Spleen (tissue), 11 donors: ENCODE data around the gene MYO1G. TPM values are rescaled to one million over a fixed set of nuclear protein-coding genes. Genes with fewer than 3 reads are reported as not detected.

ENCODE experiments used
- DNase-seq: peaks from one replicate; pipeline ENCODE4 v3.0.0-alpha.2; 2020
- H3K27ac ChIP-seq, 8 donors: fragments of 200-600 bp; sonication (generic) in 7 of 8; 1 replicate in 4 of 8; 2 replicates in 4 of 8; pipeline versions ENCODE4 v1.5.0 to v1.8.0; 2016 to 2021; ENCODE audit warnings: inconsistent platforms in 4 of 8, mild to moderate bottlenecking in 4 of 8, moderate library complexity in 1 of 8
- H3K27me3 ChIP-seq, 7 donors: fragments of 200-600 bp; sonication (generic) in 6 of 7; replicated peaks in 1 of 7; 1 replicate in 4 of 7; 2 replicates in 3 of 7; pipeline versions ENCODE4 v1.5.0 to v1.8.0; 2016 to 2021; ENCODE audit warnings: inconsistent platforms in 3 of 7, mild to moderate bottlenecking in 1 of 7
- H3K36me3 ChIP-seq, 6 donors: fragments of 200-600 bp; sonication (generic) in 5 of 6; 1 replicate in 4 of 6; 2 replicates in 2 of 6; pipeline versions ENCODE4 v1.5.0 to v1.8.0; 2016 to 2021; ENCODE audit warnings: inconsistent platforms in 2 of 6
- H3K4me1 ChIP-seq, 6 donors: fragments of 200-600 bp; sonication (generic) in 5 of 6; 1 replicate in 3 of 6; 2 replicates in 3 of 6; pipeline versions ENCODE4 v1.5.0 to v1.8.0; 2016 to 2021; ENCODE audit warnings: inconsistent platforms in 3 of 6
- H3K4me3 ChIP-seq, 8 donors: fragments of 200-600 bp; sonication (generic) in 7 of 8; 1 replicate in 4 of 8; 2 replicates in 4 of 8; pipeline versions ENCODE4 v1.5.0 to v1.8.0; 2016 to 2021; ENCODE audit warnings: inconsistent platforms in 4 of 8, mild to moderate bottlenecking in 4 of 8, moderate library complexity in 2 of 8
- H3K9me3 ChIP-seq, 8 donors: fragments of 200-600 bp; sonication (generic) in 7 of 8; 1 replicate in 4 of 8; 2 replicates in 4 of 8; pipeline versions ENCODE4 v1.5.0 to v1.8.0; 2016 to 2021; ENCODE audit warnings: inconsistent platforms in 4 of 8
- POLR2A ChIP-seq, 3 donors: fragments of 450-650 bp; IDR thresholded peaks; one replicate each; pipeline ENCODE4 v1.5.1; 2017; ENCODE audit warnings: antibody characterized with exemption in 3 of 3, mild to moderate bottlenecking in 1 of 3
- POLR2AphosphoS5 ChIP-seq, 3 donors: sonication (generic); formaldehyde crosslinking; IDR thresholded peaks; one replicate each; pipeline ENCODE4 v1.5.1; 2017; ENCODE audit warnings: antibody characterized with exemption in 3 of 3
- WGBS, 5 donors: extraction: QIAGEN DNeasy Blood & Tissue Kit in 3 of 5; methylation state at CpG; one replicate each; pipeline versions ENCODE4 v1.1.5 to v1.1.7; 2013 to 2018; 5-methylcytosine and 5-hydroxymethylcytosine counted together
- intact Hi-C: fragments of 100-400 bp; cut with DNase I; formaldehyde crosslinking; loops from one replicate; pipeline ENCODE4 v1.15.0; 2023; ENCODE audit warnings: low total_unique reads
- polyA plus RNA-seq, 3 donors: library from polyadenylated mRNA; stranded (reverse); fragments of 200-250 nt; gene quantifications; one replicate each; pipeline ENCODE4 v1.2.1, GENCODE V29; 2013
- total RNA-seq, 7 donors: library from RNA; depleted of rRNA in 3 of 7; stranded (reverse); fragments of >200 nt in 3 of 7; fragmentation: NEBNext Ultra II Directional in 4 of 7; extraction: Animal tissue kit (Norgen Biotek cat#: 25700) in 4 of 7; gene quantifications; one replicate each; pipeline versions ENCODE4 v1.1.0 to v1.2.1, GENCODE V29; 2016 to 2021
- TF ChIP-seq, protein P1 (sequence below), 11 experiments: fragments of 200-600 bp in 7 of 11; fragments of 450-650 bp in 4 of 11; sonication (generic) in 4 of 11; IDR thresholded peaks in 8 of 11; conservative IDR thresholded peaks in 3 of 11; 1 replicate in 7 of 11; 2 replicates in 4 of 11; pipeline versions ENCODE4 v1.4.0 to v1.8.0; 2016 to 2021; ENCODE audit warnings: antibody characterized with exemption in 11 of 11, inconsistent platforms in 4 of 11, mild to moderate bottlenecking in 1 of 11
- donor health status: healthy with polysubstance abuse.
- donor health status: DM: no; HTN: no; CAD: no; lungs with moderate emphysema.
- donor health status: DM: no; HTN: no; CAD: no.
- donor health status: Bipolar disorder and iron deficiency.
- donor health status: healthy.
- donor health status: DM: no; HTN: no; CAD: no.
- donor health status: DM: yes; HTN: yes; CAD: no.

The MYO1G gene
- total and polyA plus RNA-seq, 10 donors = 27.9 to 68.6 (median 59.1) TPM

GRCh38 chr7:45001826-45002225 lies 23.0 kb upstream of the MYO1G start:
- Histone ChIP-seq H3K9me3 (no peaks in the 10 kb centered on the region), H3K36me3 (peaks cover 0 to 16% (median 0%) of the 10 kb centered on the region in 6 donors), H3K4me1 (peaks cover 16 to 80% (median 38%) of the 10 kb centered on the region in 6 donors), H3K27me3 (no peaks in the 10 kb centered on the region), H3K27ac (peak overlapping the region in 6 of 8 donors; percentile 84 to 96 (median 91)), H3K4me3 (peak overlapping the region in 5 of 8 donors; percentile 57 to 84 (median 75))
- intact Hi-C loops = loop anchor here (10.0 kb wide), 1 partner anchor 113 kb away; the partner anchor contains the start of gene TBRG4
- DNase-seq = no peak
- TF ChIP-seq POLR2AphosphoS5 (IDR thresholded peaks at IDR 0.05) = no peak
- TF ChIP-seq POLR2A (IDR thresholded peaks at IDR 0.05) = no peak
- TF ChIP-seq, protein P1, sequence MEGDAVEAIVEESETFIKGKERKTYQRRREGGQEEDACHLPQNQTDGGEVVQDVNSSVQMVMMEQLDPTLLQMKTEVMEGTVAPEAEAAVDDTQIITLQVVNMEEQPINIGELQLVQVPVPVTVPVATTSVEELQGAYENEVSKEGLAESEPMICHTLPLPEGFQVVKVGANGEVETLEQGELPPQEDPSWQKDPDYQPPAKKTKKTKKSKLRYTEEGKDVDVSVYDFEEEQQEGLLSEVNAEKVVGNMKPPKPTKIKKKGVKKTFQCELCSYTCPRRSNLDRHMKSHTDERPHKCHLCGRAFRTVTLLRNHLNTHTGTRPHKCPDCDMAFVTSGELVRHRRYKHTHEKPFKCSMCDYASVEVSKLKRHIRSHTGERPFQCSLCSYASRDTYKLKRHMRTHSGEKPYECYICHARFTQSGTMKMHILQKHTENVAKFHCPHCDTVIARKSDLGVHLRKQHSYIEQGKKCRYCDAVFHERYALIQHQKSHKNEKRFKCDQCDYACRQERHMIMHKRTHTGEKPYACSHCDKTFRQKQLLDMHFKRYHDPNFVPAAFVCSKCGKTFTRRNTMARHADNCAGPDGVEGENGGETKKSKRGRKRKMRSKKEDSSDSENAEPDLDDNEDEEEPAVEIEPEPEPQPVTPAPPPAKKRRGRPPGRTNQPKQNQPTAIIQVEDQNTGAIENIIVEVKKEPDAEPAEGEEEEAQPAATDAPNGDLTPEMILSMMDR (IDR thresholded peaks at IDR 0.05 in 8 of 11, conservative IDR thresholded peaks at IDR 0.05 in 3 of 11) = no peak
- WGBS, 5 donors = 26 to 44% (median 28%) methylated on average over 2 of the region's 2 CpGs

DNA sequence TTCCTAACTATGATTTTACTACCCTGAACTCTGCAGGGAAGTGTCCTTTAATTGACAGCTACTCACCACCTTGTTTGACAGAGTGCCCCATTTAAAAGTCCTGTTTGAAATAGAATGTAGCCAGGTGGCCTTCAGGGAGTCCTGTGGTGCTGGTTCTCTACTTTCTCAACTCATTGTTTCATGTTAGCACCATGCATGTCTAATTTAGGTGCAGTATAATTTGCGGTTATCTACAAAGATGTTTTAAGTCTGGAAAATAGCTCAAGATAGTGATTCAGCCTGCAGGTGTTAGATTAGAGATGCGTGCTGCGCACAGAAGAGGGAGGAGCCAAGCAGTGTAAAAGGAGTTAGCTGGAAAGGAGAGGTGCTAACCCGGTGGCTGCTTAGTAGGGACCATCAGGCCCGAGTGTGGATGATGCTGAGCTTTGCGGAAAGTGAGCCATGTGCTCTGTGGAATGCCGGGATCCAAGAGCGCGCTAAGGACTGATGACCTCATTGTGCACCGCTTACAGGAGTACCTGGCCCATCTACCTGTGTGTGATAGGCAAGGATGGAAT lies 22.4 kb upstream of the MYO1G start:
- Histone ChIP-seq H3K27me3 (no peaks in the 10 kb centered on the region), H3K4me3 (peak overlapping the region; percentile 57 to 84 (median 74)), H3K36me3 (peaks cover 0 to 10% (median 0%) of the 10 kb centered on the region in 6 donors), H3K9me3 (no peaks in the 10 kb centered on the region), H3K27ac (peak overlapping the region; percentile 84 to 96 (median 88)), H3K4me1 (peaks cover 15 to 80% (median 39%) of the 10 kb centered on the region in 6 donors)
- 28 to 48% (median 41%) methylated on average over 10 of the region's 10 CpGs for WGBS, 5 donors
- TF ChIP-seq POLR2A (IDR thresholded peaks at IDR 0.05) (no peak), POLR2AphosphoS5 (IDR thresholded peaks at IDR 0.05) (peak in 2 of 3 donors; percentile 21 to 33)
- intact Hi-C loops = loop anchor here (10.0 kb wide), 1 partner anchor 114 kb away; the partner anchor contains the start of gene TBRG4
- peak; percentile 82 for DNase-seq

- intact Hi-C loops = loop anchor here (10.0 kb wide), 1 partner anchor 114 kb away; the partner anchor contains the start of gene TBRG4
- TF ChIP-seq POLR2A (IDR thresholded peaks at IDR 0.05) (peak in 1 of 3 donors; percentile 30), POLR2AphosphoS5 (IDR thresholded peaks at IDR 0.05) (peak; percentile 58 to 81 (median 67))
- TF ChIP-seq, protein P1 (IDR thresholded peaks at IDR 0.05 in 8 of 11, conservative IDR thresholded peaks at IDR 0.05 in 3 of 11) = no peak
- DNase-seq = peak; percentile 95
- WGBS, 5 donors = 0 to 3% (median 1%) methylated on average over 13 to 74 of the region's 77 CpGs
- H3K4me1 ChIP-seq = peaks cover 15 to 80% (median 43%) of the 10 kb centered on the region in 6 donors
- no peaks in the 10 kb centered on the region for H3K9me3 ChIP-seq
- peak within 1 kb of the TSS; percentile 84 to 96 (median 88) for H3K27ac ChIP-seq
- peaks cover 0 to 6% (median 0%) of the 10 kb centered on the region in 6 donors for H3K36me3 ChIP-seq
- H3K4me3 ChIP-seq = peak within 1 kb of the TSS; percentile 57 to 84 (median 74)
- H3K27me3 ChIP-seq = no peaks in the 10 kb centered on the region
Measured at GRCh38 chr7:45000093-45001032, 21.5 kb upstream of the MYO1G start, which contains the start of gene CCM2. TSS of gene CCM2 (plus strand) at chr7:45000201. CDS start at chr7:45000334, 133 bp downstream.

- DNase-seq = peak; percentile 100
- no peaks in the 10 kb centered on the region for H3K9me3 ChIP-seq
- peak overlapping the region; percentile 77 to 96 (median 88) for H3K27ac ChIP-seq
- H3K4me3 ChIP-seq = peak overlapping the region; percentile 43 to 84 (median 60)
- 0 to 1% (median 1%) methylated on average over 38 to 66 of the region's 66 CpGs for WGBS, 5 donors
- H3K36me3 ChIP-seq = peaks cover 0 to 6% (median 0%) of the 10 kb centered on the region in 6 donors
- intact Hi-C loops = loop anchor here (10.0 kb wide), 1 partner anchor 115 kb away; the partner anchor contains the start of gene TBRG4
- TF ChIP-seq, protein P1 (IDR thresholded peaks at IDR 0.05 in 8 of 11, conservative IDR thresholded peaks at IDR 0.05 in 3 of 11) = peak in 7 of 11 experiments; percentile 23 to 61 (median 46)
- TF ChIP-seq POLR2AphosphoS5 (IDR thresholded peaks at IDR 0.05) (peak; percentile 54 to 88 (median 79)), POLR2A (IDR thresholded peaks at IDR 0.05) (peak in 1 of 3 donors; percentile 29)
- no peaks in the 10 kb centered on the region for H3K27me3 ChIP-seq
- H3K4me1 ChIP-seq = peaks cover 15 to 80% (median 47%) of the 10 kb centered on the region in 6 donors
Measured at GRCh38 chr7:44999245-45000092, 20.7 kb upstream of the MYO1G start.
